Measurements from ENCODE around the gene CPT1B.
"Not testable (repeated sequence)": the region's sequence is repeated elsewhere in the genome, so short reads cannot be mapped to it uniquely, and the experiment has no call there.

Gene CPT1B

GRCh38 chr22:50526108-50526833 lies 52.0 kb downstream of the CPT1B start:
- peak; percentile 93 for DNase-seq

GRCh38 chr22:50525858-50526107 lies 52.4 kb downstream of the CPT1B start:
- DNase-seq, result no peak

- DNase-seq, result peak; percentile 99
Observed at GRCh38 chr22:50525104-50525857, 52.9 kb downstream of the CPT1B start, which contains the start of gene SCO2. SCO2 (minus strand) TSS chr22:50525598; CDS start chr22:50524411, 1,187 bp downstream.

- DNase-seq, result no peak
Observed at GRCh38 chr22:50524676-50525103, 53.5 kb downstream of the CPT1B start.

GRCh38 chr22:50523806-50524675 lies 54.2 kb downstream of the CPT1B start:
- DNase-seq, result no peak

- no peak for DNase-seq
Observed at GRCh38 chr22:50523458-50523805, 54.8 kb downstream of the CPT1B start.

- DNase-seq, result no peak
Observed at GRCh38 chr22:50522806-50523438, 55.3 kb downstream of the CPT1B start.

GRCh38 chr22:50522208-50522805 lies 55.9 kb downstream of the CPT1B start:
- no peak for DNase-seq

GRCh38 chr22:50521710-50522109 lies 56.5 kb downstream of the CPT1B start:
- DNase-seq, result no peak

GRCh38 chr22:50520826-50521453 lies 57.3 kb downstream of the CPT1B start:
- no peak for DNase-seq

GRCh38 chr22:50520184-50520583 lies 58.0 kb downstream of the CPT1B start:
- DNase-seq, result not testable (repeated sequence)

- DNase-seq, result no peak
Observed at GRCh38 chr22:50519151-50519550, 59.1 kb downstream of the CPT1B start.
